ENCODE results near the gene RGS3. TPM values are rescaled to one million over a fixed set of nuclear protein-coding genes. Genes with fewer than 3 reads are reported as not detected.

RGS3 gene
- total RNA-seq, 2 experiments from 2014 or later, result 116 to 122 TPM

GRCh38 chr9:113503613-113504211, 40.2 kb downstream of the RGS3 start:
- ChIA-PET POLR2A (no interaction called here), CTCF (interaction anchor here (1.2 kb wide), 1 partner anchor 9 kb away, joined by 4 read pairs; no protein-coding TSS in a partner anchor)

- POLR2A ChIA-PET, result no interaction called here
- CTCF ChIA-PET, result interaction anchor here (1.0 kb wide), 1 partner anchor 36 kb away, joined by 3 read pairs; no protein-coding TSS in a partner anchor
Observed at GRCh38 chr9:113504725-113505590, 41.4 kb downstream of the RGS3 start.

DNA sequence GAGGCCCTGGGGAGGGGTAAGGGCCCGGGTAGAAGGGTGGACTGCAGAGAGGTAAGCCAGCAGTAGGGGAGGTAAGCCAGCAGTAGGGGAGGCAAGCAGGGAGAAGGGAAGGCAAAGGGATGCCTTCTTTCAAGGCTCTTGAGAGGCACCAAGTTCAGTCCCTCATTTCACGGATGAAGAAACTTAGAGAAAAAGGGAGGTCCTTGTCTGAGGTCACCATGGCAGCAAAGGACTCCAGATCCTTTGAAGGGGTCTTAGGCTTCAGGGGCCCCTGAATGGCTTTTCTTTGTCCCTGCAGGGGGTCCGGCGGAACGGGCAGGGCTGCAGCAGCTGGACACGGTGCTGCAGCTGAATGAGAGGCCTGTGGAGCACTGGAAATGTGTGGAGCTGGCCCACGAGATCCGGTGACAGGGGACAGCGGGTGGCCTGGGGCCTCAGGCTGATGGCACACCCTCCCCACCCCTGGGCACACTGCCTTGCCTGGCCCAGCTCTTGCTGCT, 42.6 kb downstream of the RGS3 start:
- ChIA-PET POLR2A (no interaction called here), CTCF (interaction anchor here (1.3 kb wide), 1 partner anchor 85 kb away, joined by 3 read pairs; no protein-coding TSS in a partner anchor)

DNA sequence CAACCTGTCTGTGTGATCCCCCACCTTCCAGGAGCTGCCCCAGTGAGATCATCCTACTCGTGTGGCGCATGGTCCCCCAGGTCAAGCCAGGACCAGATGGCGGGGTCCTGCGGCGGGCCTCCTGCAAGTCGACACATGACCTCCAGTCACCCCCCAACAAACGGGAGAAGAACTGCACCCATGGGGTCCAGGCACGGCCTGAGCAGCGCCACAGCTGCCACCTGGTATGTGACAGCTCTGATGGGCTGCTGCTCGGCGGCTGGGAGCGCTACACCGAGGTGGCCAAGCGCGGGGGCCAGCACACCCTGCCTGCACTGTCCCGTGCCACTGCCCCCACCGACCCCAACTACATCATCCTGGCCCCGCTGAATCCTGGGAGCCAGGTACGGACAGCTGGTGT, 43.7 kb downstream of the RGS3 start:
- ChIA-PET CTCF (interaction anchor here (0.8 to 1.9 kb wide), 5 partner anchors 10 to 148 kb away, joined by 3 to 6 read pairs (median 3); no protein-coding TSS in a partner anchor), POLR2A (no interaction called here)

GRCh38 chr9:113508111-113508749, 44.7 kb downstream of the RGS3 start:
- ChIA-PET CTCF (interaction anchor here (0.7 to 1.9 kb wide), 7 partner anchors 9 to 147 kb away, joined by 3 to 6 read pairs (median 3); no protein-coding TSS in a partner anchor), POLR2A (no interaction called here)

DNA sequence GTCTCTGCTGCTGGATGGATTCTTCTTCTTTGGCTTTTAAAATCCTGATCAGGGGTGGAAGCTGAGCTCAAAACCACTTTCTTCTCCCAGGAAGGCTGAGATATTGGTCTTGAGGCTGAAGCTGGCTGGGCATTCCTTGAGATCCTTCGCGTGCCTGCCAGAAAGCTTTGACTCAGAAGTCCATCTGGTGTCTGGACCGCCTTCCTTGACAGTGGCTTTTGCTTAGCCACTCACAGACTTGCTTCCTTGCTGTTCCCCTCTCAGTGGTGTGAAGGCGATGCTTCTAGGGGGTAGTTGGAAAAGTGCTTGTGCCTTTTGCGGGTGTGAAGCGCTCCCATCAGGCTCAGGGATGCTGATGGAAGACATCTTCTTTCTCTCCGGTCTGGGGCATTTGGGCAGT, 45.9 kb downstream of the RGS3 start:
- CTCF ChIA-PET, result interaction anchor here (1.5 to 1.9 kb wide), 2 partner anchors 8 to 69 kb away, joined by 3 to 6 read pairs; no protein-coding TSS in a partner anchor
- POLR2A ChIA-PET, result interaction anchor here (0.7 kb wide), 1 partner anchor 1126 kb away, joined by 5 read pairs; no protein-coding TSS in a partner anchor

DNA sequence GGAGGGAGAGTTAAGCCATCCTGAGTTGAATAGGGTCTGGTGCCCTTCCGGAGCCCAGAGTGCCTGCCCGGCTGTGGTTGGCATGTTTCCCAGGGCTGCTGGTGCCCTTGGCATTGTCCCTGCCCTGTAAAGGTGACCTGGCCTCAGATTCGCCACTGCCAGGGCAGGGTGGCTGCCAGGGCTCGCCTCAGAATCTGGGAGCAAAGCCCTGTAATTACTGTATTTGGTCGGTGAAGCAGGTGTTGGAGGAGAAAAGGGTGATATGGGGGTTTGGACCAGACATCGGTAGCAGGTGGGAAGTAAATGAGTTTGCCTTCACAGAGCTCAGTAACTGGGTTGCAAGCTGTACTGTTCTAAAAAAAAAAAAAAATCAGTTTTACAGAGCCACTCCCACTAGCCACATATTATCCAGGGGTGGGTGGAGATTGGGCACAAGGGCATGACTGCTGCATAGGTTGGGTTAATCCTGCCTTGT, 47.6 kb downstream of the RGS3 start:
- ChIA-PET CTCF (interaction anchor here (1.7 kb wide), 1 partner anchor 101 kb away, joined by 5 read pairs; the partner anchor contains the start of genes C9orf43 and POLE3), POLR2A (interaction anchor here (2.9 kb wide), 1 partner anchor 68 kb away, joined by 22 read pairs; no protein-coding TSS in a partner anchor)

- POLR2A ChIA-PET, result interaction anchor here (0.6 to 2.9 kb wide), 6 partner anchors 12 to 290 kb away, joined by 3 to 22 read pairs (median 6); partner anchors contain the start of genes FKBP15 and SLC31A1
- CTCF ChIA-PET, result interaction anchor here (0.6 to 3.8 kb wide), 14 partner anchors 9 to 146 kb away, joined by 3 to 15 read pairs (median 4); partner anchors contain the start of genes C9orf43 and POLE3
Observed at GRCh38 chr9:113511856-113512761, 48.6 kb downstream of the RGS3 start.

- ChIA-PET CTCF (interaction anchor here (1.3 to 3.8 kb wide), 5 partner anchors 10 to 145 kb away, joined by 3 to 15 read pairs (median 4); no protein-coding TSS in a partner anchor), POLR2A (interaction anchor here (0.5 to 2.9 kb wide), 3 partner anchors 20 to 79 kb away, joined by 3 to 22 read pairs (median 4); no protein-coding TSS in a partner anchor)
Observed at GRCh38 chr9:113513111-113513510, 49.6 kb downstream of the RGS3 start.

- POLR2A ChIA-PET, result interaction anchor here (0.5 to 2.9 kb wide), 2 partner anchors 66 to 79 kb away, joined by 4 to 22 read pairs; no protein-coding TSS in a partner anchor
- CTCF ChIA-PET, result interaction anchor here (1.7 to 3.8 kb wide), 3 partner anchors 10 to 66 kb away, joined by 4 to 15 read pairs (median 5); no protein-coding TSS in a partner anchor
Observed at GRCh38 chr9:113513536-113513935, 50.0 kb downstream of the RGS3 start.

- CTCF ChIA-PET, result interaction anchor here (3.8 kb wide), 1 partner anchor 65 kb away, joined by 15 read pairs; no protein-coding TSS in a partner anchor
- POLR2A ChIA-PET, result no interaction called here
Observed at GRCh38 chr9:113514061-113514460, 50.5 kb downstream of the RGS3 start.

DNA sequence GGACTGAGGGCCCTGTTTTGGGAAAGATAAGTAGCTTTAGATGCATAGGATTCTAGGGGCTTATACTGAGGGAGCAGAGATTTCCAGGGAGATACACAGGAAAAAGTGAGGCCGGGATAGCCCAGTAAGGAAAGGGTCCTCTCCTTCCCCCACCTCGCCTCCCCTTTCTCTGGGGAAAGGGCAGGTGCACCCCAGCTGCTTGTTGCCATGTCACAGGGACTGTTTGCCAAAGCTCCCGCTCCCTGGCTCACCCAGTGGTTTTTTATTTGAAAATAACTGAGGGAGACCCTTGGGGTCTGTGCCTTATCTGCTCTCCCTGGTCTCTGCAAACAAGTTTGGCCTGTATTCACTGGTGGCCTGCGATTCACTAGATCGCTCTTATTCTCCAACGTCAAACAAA, 51.2 kb downstream of the RGS3 start:
- ChIA-PET POLR2A (no interaction called here), CTCF (interaction anchor here (0.5 to 3.8 kb wide), 2 partner anchors 16 to 65 kb away, joined by 7 to 15 read pairs; no protein-coding TSS in a partner anchor)

DNA sequence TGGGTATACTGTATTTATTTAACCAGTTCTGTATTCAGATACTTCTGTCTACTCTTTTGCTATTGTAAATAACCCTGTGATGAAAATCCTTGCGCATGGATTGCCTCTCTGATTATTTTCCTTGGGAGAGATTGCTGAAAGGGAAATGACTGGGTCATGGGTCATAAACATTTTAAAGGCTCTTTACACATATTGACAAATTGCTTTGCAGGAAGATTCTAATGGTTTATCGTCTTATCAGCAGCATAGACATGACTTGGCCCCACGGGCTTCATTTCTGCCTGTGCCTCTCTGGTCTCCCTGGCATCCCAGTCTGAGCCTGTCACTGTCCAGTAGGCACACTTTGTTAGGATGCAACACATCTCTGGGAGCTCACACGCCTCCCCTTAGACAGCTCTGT, 52.3 kb downstream of the RGS3 start:
- CTCF ChIA-PET, result interaction anchor here (0.8 to 3.8 kb wide), 4 partner anchors 9 to 140 kb away, joined by 3 to 15 read pairs (median 6); no protein-coding TSS in a partner anchor
- POLR2A ChIA-PET, result no interaction called here

DNA sequence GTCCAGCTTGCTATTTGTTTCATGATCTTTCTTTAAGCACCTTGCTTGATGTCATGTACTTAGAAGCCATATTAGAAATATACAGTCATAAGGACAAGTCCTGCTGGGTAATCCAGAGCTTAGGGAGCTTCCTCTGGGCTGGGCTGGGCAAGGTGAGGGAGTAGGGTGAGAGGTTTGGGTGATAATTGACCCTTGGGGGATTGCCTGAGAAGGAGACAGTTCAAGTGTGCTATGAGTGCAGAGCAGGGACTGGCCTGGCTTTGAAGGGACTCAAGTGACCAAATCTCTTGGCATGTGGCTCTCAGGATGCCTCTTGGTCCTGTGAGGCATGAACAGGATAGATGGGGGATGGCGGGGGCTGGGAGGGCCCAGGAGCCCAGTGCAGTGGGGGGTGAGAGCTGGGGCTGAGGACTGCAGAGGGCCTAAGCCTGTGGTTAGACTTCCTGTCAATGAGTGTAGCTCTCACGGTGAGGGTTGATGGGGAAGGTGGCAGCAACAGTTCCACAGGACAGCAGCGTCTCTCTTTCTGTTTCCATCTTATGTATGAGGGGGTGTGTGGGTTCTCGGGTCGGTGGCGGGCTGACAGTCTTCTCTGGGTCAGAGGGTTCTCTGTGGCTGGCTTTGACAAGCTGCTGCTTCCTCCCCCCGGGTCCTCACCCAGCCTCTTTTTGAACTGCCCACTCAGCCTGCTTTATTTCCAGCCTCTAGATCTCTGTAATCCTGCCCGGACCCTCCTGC, 53.5 kb downstream of the RGS3 start:
- ChIA-PET POLR2A (interaction anchor here (0.7 to 3.2 kb wide), 4 partner anchors 62 to 296 kb away, joined by 3 to 27 read pairs (median 4); partner anchors contain the start of genes C9orf43, FKBP15, POLE3 and SLC31A1), CTCF (interaction anchor here (0.7 to 2.3 kb wide), 10 partner anchors 8 to 139 kb away, joined by 3 to 13 read pairs (median 5); partner anchors contain the start of genes C9orf43 and POLE3)

GRCh38 chr9:113519426-113520108, 56.0 kb downstream of the RGS3 start:
- CTCF ChIA-PET, result interaction anchor here (1.1 to 1.4 kb wide), 2 partner anchors 60 to 70 kb away, joined by 3 to 5 read pairs; no protein-coding TSS in a partner anchor

More at GRCh38 chr9:113519426-113520108, 56.0 kb downstream of the RGS3 start:
- POLR2A ChIA-PET, result interaction anchor here (0.9 to 3.2 kb wide), 2 partner anchors 60 to 62 kb away, joined by 3 to 27 read pairs; no protein-coding TSS in a partner anchor

Measured in activated CD8-positive, alpha-beta memory T cell treated with anti-CD3 and anti-CD28 coated beads for 36 hours (primary cell).